ENCODE data around the gene URB1.
A peak's percentile ranks its signal among the peaks of the same experiment; 100 is the strongest.

Gene URB1

DNA sequence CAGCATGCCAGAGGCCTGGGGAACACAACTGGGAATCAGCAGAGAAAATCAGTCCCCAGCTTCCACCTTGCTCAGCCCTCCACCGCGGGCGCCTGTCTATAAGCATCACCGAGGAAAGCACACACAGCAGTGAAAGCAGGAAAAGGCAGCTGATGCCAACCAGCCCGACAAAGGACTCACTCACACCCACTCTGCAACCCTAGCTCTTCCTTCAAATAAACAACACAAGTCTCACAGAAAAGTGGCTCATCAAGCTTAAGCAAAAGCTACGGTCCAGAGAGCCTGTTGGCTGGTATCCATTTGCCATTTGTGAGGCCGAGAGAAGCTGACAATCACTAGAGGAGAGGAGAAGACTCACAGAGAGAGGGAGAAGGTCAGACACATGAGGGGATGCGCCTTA lies 67.1 kb downstream of the URB1 start:
- Histone ChIP-seq H2AK5ac (ENCODE audit: low read depth, low read length) (no peak overlapping the region), H3K4me1 (ENCODE audit: control insufficient read depth in 2 of 2, insufficient read depth in 1 of 2, low read depth in 1 of 2, low read length in 2 of 2) (peaks cover 2 to 8% of the 10 kb centered on the region in 2 donors), H3K36me3 (replicated peaks in 1 of 2; ENCODE audit: control insufficient read depth in 2 of 2, insufficient read depth in 2 of 2, low read length in 2 of 2) (peaks cover 36 to 86% of the 10 kb centered on the region in 2 donors), H3K23ac (ENCODE audit: low read depth, low read length, poor library complexity) (no peak overlapping the region), H3K9ac (ENCODE audit: low read depth, low read length, poor library complexity) (no peak overlapping the region), H3K18ac (ENCODE audit: low read length) (no peak overlapping the region), H3K4me3 (ENCODE audit: low read length in 2 of 2) (peak overlapping the region in 1 of 2 donors; percentile 16), H3K4me2 (ENCODE audit: insufficient read depth, low read length, poor library complexity, severe bottlenecking) (no peak overlapping the region), H2BK120ac (ENCODE audit: low read depth, low read length) (no peak overlapping the region), H4K91ac (ENCODE audit: low read depth, low read length, poor library complexity) (no peak overlapping the region), H3K9me3 (replicated peaks in 1 of 2; ENCODE audit: control insufficient read depth in 2 of 2, insufficient read depth in 1 of 2, low read depth in 1 of 2, low read length in 2 of 2) (peaks cover 0 to 21% of the 10 kb centered on the region in 2 donors), H3K27ac (replicated peaks; ENCODE audit: low read length) (no peak overlapping the region), H3K14ac (ENCODE audit: low read length) (no peak overlapping the region), H3K4ac (ENCODE audit: low read length) (no peak overlapping the region), H2AFZ (ENCODE audit: low read length) (no peak overlapping the region), H2BK5ac (ENCODE audit: low read length) (no peak overlapping the region), H2BK15ac (ENCODE audit: low read length) (no peak overlapping the region), H4K8ac (ENCODE audit: low read depth, low read length) (no peak overlapping the region), H3K27me3 (ENCODE audit: control insufficient read depth in 3 of 3, insufficient read depth in 3 of 3, low read depth in 1 of 3, low read length in 3 of 3) (peaks cover 0 to 3% (median 0%) of the 10 kb centered on the region in 3 experiments), H2BK12ac (ENCODE audit: low read length) (no peak overlapping the region), H3K79me1 (ENCODE audit: low read depth, low read length) (peaks cover 2% of the 10 kb centered on the region)
- no peak for DNase-seq (ENCODE audit: low spot score)
- no CpG with 5 or more reads among the region's 8 CpGs for WGBS, 2 donors (ENCODE audit: extremely low coverage in 2 of 2, insufficient read length in 2 of 2, insufficient replicate concordance in 1 of 2)

GRCh38 chr21:32322676-32323075 lies 70.1 kb downstream of the URB1 start:
- Histone ChIP-seq H3K4me1 (ENCODE audit: control insufficient read depth in 2 of 2, insufficient read depth in 1 of 2, low read depth in 1 of 2, low read length in 2 of 2) (peaks cover 0 to 3% of the 10 kb centered on the region in 2 donors), H3K36me3 (replicated peaks in 1 of 2; ENCODE audit: control insufficient read depth in 2 of 2, insufficient read depth in 2 of 2, low read length in 2 of 2) (peaks cover 45 to 97% of the 10 kb centered on the region in 2 donors), H2BK120ac (ENCODE audit: low read depth, low read length) (no peak overlapping the region), H4K91ac (ENCODE audit: low read depth, low read length, poor library complexity) (no peak overlapping the region), H3K9ac (ENCODE audit: low read depth, low read length, poor library complexity) (no peak overlapping the region), H3K4me2 (ENCODE audit: insufficient read depth, low read length, poor library complexity, severe bottlenecking) (no peak overlapping the region), H2BK5ac (ENCODE audit: low read length) (no peak overlapping the region), H3K4me3 (ENCODE audit: low read length in 2 of 2) (no peak overlapping the region), H3K23ac (ENCODE audit: low read depth, low read length, poor library complexity) (peak overlapping the region; percentile 34), H3K18ac (ENCODE audit: low read length) (no peak overlapping the region), H3K14ac (ENCODE audit: low read length) (no peak overlapping the region), H3K9me3 (replicated peaks in 1 of 2; ENCODE audit: control insufficient read depth in 2 of 2, insufficient read depth in 1 of 2, low read depth in 1 of 2, low read length in 2 of 2) (peaks cover 0 to 8% of the 10 kb centered on the region in 2 donors), H3K4ac (ENCODE audit: low read length) (no peak overlapping the region), H3K27me3 (ENCODE audit: control insufficient read depth in 3 of 3, insufficient read depth in 3 of 3, low read depth in 1 of 3, low read length in 3 of 3) (no peaks in the 10 kb centered on the region), H2AFZ (ENCODE audit: low read length) (no peak overlapping the region), H2BK15ac (ENCODE audit: low read length) (no peak overlapping the region), H3K79me1 (ENCODE audit: low read depth, low read length) (peaks cover 2% of the 10 kb centered on the region), H2BK12ac (ENCODE audit: low read length) (no peak overlapping the region), H2AK5ac (ENCODE audit: low read depth, low read length) (no peak overlapping the region), H4K8ac (ENCODE audit: low read depth, low read length) (no peak overlapping the region), H3K27ac (replicated peaks; ENCODE audit: low read length) (no peak overlapping the region)
- no CpG with 5 or more reads among the region's 10 CpGs for whole genome bisulfite sequencing, 2 donors (ENCODE audit: extremely low coverage in 2 of 2, insufficient read length in 2 of 2, insufficient replicate concordance in 1 of 2)
- no peak for DNase-seq (ENCODE audit: low spot score)

- no peak overlapping the region for H3K4me3 ChIP-seq (ENCODE audit: low read length in 2 of 2)
- peaks cover 0 to 3% of the 10 kb centered on the region in 2 donors for H3K4me1 ChIP-seq (ENCODE audit: control insufficient read depth in 2 of 2, insufficient read depth in 1 of 2, low read depth in 1 of 2, low read length in 2 of 2)
- H3K79me1 ChIP-seq (ENCODE audit: low read depth, low read length) = peaks cover 2% of the 10 kb centered on the region
- H2BK15ac ChIP-seq (ENCODE audit: low read length) = no peak overlapping the region
- no peak overlapping the region for H3K14ac ChIP-seq (ENCODE audit: low read length)
- no peak overlapping the region for H3K4me2 ChIP-seq (ENCODE audit: insufficient read depth, low read length, poor library complexity, severe bottlenecking)
- no peak overlapping the region for H2BK120ac ChIP-seq (ENCODE audit: low read depth, low read length)
- no peaks in the 10 kb centered on the region for H3K27me3 ChIP-seq (ENCODE audit: control insufficient read depth in 3 of 3, insufficient read depth in 3 of 3, low read depth in 1 of 3, low read length in 3 of 3)
- no peak overlapping the region for H3K23ac ChIP-seq (ENCODE audit: low read depth, low read length, poor library complexity)
- peaks cover 0 to 4% of the 10 kb centered on the region in 2 donors for H3K9me3 ChIP-seq (replicated peaks in 1 of 2; ENCODE audit: control insufficient read depth in 2 of 2, insufficient read depth in 1 of 2, low read depth in 1 of 2, low read length in 2 of 2)
- no peak overlapping the region for H3K9ac ChIP-seq (ENCODE audit: low read depth, low read length, poor library complexity)
- H3K27ac ChIP-seq (replicated peaks; ENCODE audit: low read length) = no peak overlapping the region
- DNase-seq (ENCODE audit: low spot score) = no peak
- no peak overlapping the region for H2AK5ac ChIP-seq (ENCODE audit: low read depth, low read length)
- H2BK5ac ChIP-seq (ENCODE audit: low read length) = no peak overlapping the region
- peaks cover 51 to 99% of the 10 kb centered on the region in 2 donors for H3K36me3 ChIP-seq (replicated peaks in 1 of 2; ENCODE audit: control insufficient read depth in 2 of 2, insufficient read depth in 2 of 2, low read length in 2 of 2)
- no CpG with 5 or more reads among the region's 12 CpGs for WGBS, 2 donors (ENCODE audit: extremely low coverage in 2 of 2, insufficient read length in 2 of 2, insufficient replicate concordance in 1 of 2)
- H2BK12ac ChIP-seq (ENCODE audit: low read length) = no peak overlapping the region
- no peak overlapping the region for H4K91ac ChIP-seq (ENCODE audit: low read depth, low read length, poor library complexity)
- no peak overlapping the region for H4K8ac ChIP-seq (ENCODE audit: low read depth, low read length)
- H3K18ac ChIP-seq (ENCODE audit: low read length) = no peak overlapping the region
- H3K4ac ChIP-seq (ENCODE audit: low read length) = no peak overlapping the region
- no peak overlapping the region for H2AFZ ChIP-seq (ENCODE audit: low read length)
Observed at GRCh38 chr21:32322103-32322502, 70.7 kb downstream of the URB1 start.

- no peak overlapping the region for H4K91ac ChIP-seq (ENCODE audit: low read depth, low read length, poor library complexity)
- no peak overlapping the region for H2BK5ac ChIP-seq (ENCODE audit: low read length)
- H2AFZ ChIP-seq (ENCODE audit: low read length) = no peak overlapping the region
- H3K79me1 ChIP-seq (ENCODE audit: low read depth, low read length) = peaks cover 2% of the 10 kb centered on the region
- H2BK120ac ChIP-seq (ENCODE audit: low read depth, low read length) = no peak overlapping the region
- H3K9ac ChIP-seq (ENCODE audit: low read depth, low read length, poor library complexity) = no peak overlapping the region
- peaks cover 0 to 3% of the 10 kb centered on the region in 2 donors for H3K4me1 ChIP-seq (ENCODE audit: control insufficient read depth in 2 of 2, insufficient read depth in 1 of 2, low read depth in 1 of 2, low read length in 2 of 2)
- H3K36me3 ChIP-seq (replicated peaks in 1 of 2; ENCODE audit: control insufficient read depth in 2 of 2, insufficient read depth in 2 of 2, low read length in 2 of 2) = peaks cover 53 to 100% of the 10 kb centered on the region in 2 donors
- no peak overlapping the region for H4K8ac ChIP-seq (ENCODE audit: low read depth, low read length)
- no peak overlapping the region for H3K27ac ChIP-seq (replicated peaks; ENCODE audit: low read length)
- no peak overlapping the region for H3K23ac ChIP-seq (ENCODE audit: low read depth, low read length, poor library complexity)
- no peak overlapping the region for H3K4me3 ChIP-seq (ENCODE audit: low read length in 2 of 2)
- H3K14ac ChIP-seq (ENCODE audit: low read length) = no peak overlapping the region
- DNase-seq (ENCODE audit: low spot score) = no peak
- no peak overlapping the region for H2AK5ac ChIP-seq (ENCODE audit: low read depth, low read length)
- H3K18ac ChIP-seq (ENCODE audit: low read length) = no peak overlapping the region
- H3K27me3 ChIP-seq (ENCODE audit: control insufficient read depth in 3 of 3, insufficient read depth in 3 of 3, low read depth in 1 of 3, low read length in 3 of 3) = no peaks in the 10 kb centered on the region
- H2BK12ac ChIP-seq (ENCODE audit: low read length) = no peak overlapping the region
- H2BK15ac ChIP-seq (ENCODE audit: low read length) = no peak overlapping the region
- H3K9me3 ChIP-seq (replicated peaks in 1 of 2; ENCODE audit: control insufficient read depth in 2 of 2, insufficient read depth in 1 of 2, low read depth in 1 of 2, low read length in 2 of 2) = peaks cover 0 to 2% of the 10 kb centered on the region in 2 donors
- WGBS, 2 donors (ENCODE audit: extremely low coverage in 2 of 2, insufficient read length in 2 of 2, insufficient replicate concordance in 1 of 2) = no CpG with 5 or more reads among the region's 13 CpGs
- H3K4ac ChIP-seq (ENCODE audit: low read length) = no peak overlapping the region
- no peak overlapping the region for H3K4me2 ChIP-seq (ENCODE audit: insufficient read depth, low read length, poor library complexity, severe bottlenecking)
Observed at GRCh38 chr21:32321480-32321879, 71.3 kb downstream of the URB1 start.

Measured in neuronal stem cell (in vitro differentiated cells).